Ascending aorta (tissue), 2 donors: Measurements from ENCODE around the gene FAM78B. TPM values are rescaled to one million over a fixed set of nuclear protein-coding genes. Genes with fewer than 3 reads are reported as not detected.

Source experiments
- DNase-seq, 2 donors: peaks; one replicate each; pipeline ENCODE4 v3.0.0-alpha.2; 2019; ENCODE audit warnings: low spot score in 2 of 2
- H3K27ac ChIP-seq, 2 donors: fragments of 200-600 bp; sonication (generic); one replicate each; pipeline ENCODE4 v1.5.1; 2016 to 2017; ENCODE audit warnings: mild to moderate bottlenecking in 1 of 2
- H3K27me3 ChIP-seq: fragments of 200-600 bp; sonication (generic); one replicate; pipeline ENCODE4 v1.5.1; 2017
- H3K36me3 ChIP-seq, 2 donors: fragments of 200-600 bp; sonication (generic); one replicate each; pipeline ENCODE4 v1.5.1; 2016
- H3K4me1 ChIP-seq, 2 donors: fragments of 200-600 bp; sonication (generic); one replicate each; pipeline ENCODE4 v1.5.1; 2016 to 2017; ENCODE audit warnings: mild to moderate bottlenecking in 1 of 2
- H3K4me3 ChIP-seq, 2 donors: fragments of 200-600 bp; sonication (generic); one replicate each; pipeline ENCODE4 v1.5.1; 2016 to 2017; ENCODE audit warnings: mild to moderate bottlenecking in 1 of 2
- H3K9me3 ChIP-seq, 2 donors: fragments of 200-600 bp; sonication (generic); one replicate each; pipeline ENCODE4 v1.5.1; 2016
- CTCF ChIP-seq, 3 experiments: fragments of 200-600 bp in 2 of 3; fragments of 450-650 bp in 1 of 3; sonication (generic) in 2 of 3; IDR thresholded peaks; one replicate each; pipeline ENCODE4 v1.5.1; 2016 to 2019; ENCODE audit warnings: antibody characterized with exemption in 3 of 3, mild to moderate bottlenecking in 1 of 3, moderate library complexity in 1 of 3
- intact Hi-C: fragments of 100-400 bp; cut with DNase I; formaldehyde crosslinking; loops from one replicate; pipeline ENCODE4 v1.15.1; 2023
- total RNA-seq: library from RNA; depleted of rRNA; stranded (reverse); fragments of >200 nt; gene quantifications from one replicate; pipeline ENCODE4 v1.1.0, GENCODE V29; 2016

The FAM78B gene
- total RNA-seq, 1 donor from 2014 or later, result not detected

GRCh38 chr1:166062421-166063070 lies 104.3 kb downstream of the FAM78B start:
- Histone ChIP-seq H3K4me1 (peaks cover 3 to 7% of the 10 kb centered on the region in 2 donors), H3K9me3 (no peaks in the 10 kb centered on the region), H3K36me3 (no peaks in the 10 kb centered on the region), H3K27me3 (no peaks in the 10 kb centered on the region), H3K4me3 (no peak overlapping the region), H3K27ac (no peak overlapping the region)
- no peak for DNase-seq
- intact Hi-C loops, result no loop called here
- TF ChIP-seq CTCF (IDR thresholded peaks at IDR 0.05), result no peak

- DNase-seq, result no peak
- no peak overlapping the region for H3K27ac ChIP-seq
Observed at GRCh38 chr1:166057650-166058049, 109.2 kb downstream of the FAM78B start.

GRCh38 chr1:166053395-166053794 lies 113.4 kb downstream of the FAM78B start:
- H3K4me3 ChIP-seq, result no peak overlapping the region
- no peaks in the 10 kb centered on the region for H3K27me3 ChIP-seq
- H3K36me3 ChIP-seq, result no peaks in the 10 kb centered on the region
- no peaks in the 10 kb centered on the region for H3K4me1 ChIP-seq
- intact Hi-C loops, result no loop called here
- DNase-seq, result no peak
- no peak overlapping the region for H3K27ac ChIP-seq
- H3K9me3 ChIP-seq, result no peaks in the 10 kb centered on the region
- no peak for TF ChIP-seq CTCF (IDR thresholded peaks at IDR 0.05)

More at GRCh38 chr1:166057650-166058049, 109.2 kb downstream of the FAM78B start:
- Histone ChIP-seq H3K4me1 (no peaks in the 10 kb centered on the region), H3K4me3 (no peak overlapping the region), H3K36me3 (no peaks in the 10 kb centered on the region), H3K9me3 (no peaks in the 10 kb centered on the region), H3K27me3 (no peaks in the 10 kb centered on the region)
- intact Hi-C loops, result no loop called here
- no peak for TF ChIP-seq CTCF (IDR thresholded peaks at IDR 0.05)

- no peaks in the 10 kb centered on the region for H3K9me3 ChIP-seq
- DNase-seq, result no peak
- intact Hi-C loops, result no loop called here
- H3K36me3 ChIP-seq, result no peaks in the 10 kb centered on the region
- no peaks in the 10 kb centered on the region for H3K27me3 ChIP-seq
- no peaks in the 10 kb centered on the region for H3K4me1 ChIP-seq
- no peak overlapping the region for H3K27ac ChIP-seq
- H3K4me3 ChIP-seq, result no peak overlapping the region
- no peak for TF ChIP-seq CTCF (IDR thresholded peaks at IDR 0.05)
Observed at GRCh38 chr1:166040202-166040997, 126.4 kb downstream of the FAM78B start.

GRCh38 chr1:166039436-166040201 lies 127.2 kb downstream of the FAM78B start:
- Histone ChIP-seq H3K27me3 (no peaks in the 10 kb centered on the region), H3K4me3 (no peak overlapping the region), H3K4me1 (no peaks in the 10 kb centered on the region), H3K36me3 (no peaks in the 10 kb centered on the region), H3K27ac (no peak overlapping the region), H3K9me3 (no peaks in the 10 kb centered on the region)
- intact Hi-C loops, result no loop called here
- DNase-seq, result no peak
- no peak for TF ChIP-seq CTCF (IDR thresholded peaks at IDR 0.05)
